DLD1 (cell line): Measurements from ENCODE around the gene AFF1.

Experiments
- in situ Hi-C: cut with HindIII; loops from 2 replicates; pipeline ENCODE4 v1.10.0; 2017; ENCODE audit warnings: low sequenced_read_pairs

AFF1 gene

GRCh38 chr4:86918539-86919072 lies 16.2 kb upstream of the AFF1 start:
- in situ Hi-C loops, result loop anchor here (25.0 kb wide), 2 partner anchors 194 to 406 kb away; no protein-coding TSS in a partner anchor

- in situ Hi-C loops, result loop anchor here (5.0 to 25.0 kb wide), 3 partner anchors 93 to 407 kb away; no protein-coding TSS in a partner anchor
These were observed 15.1 kb upstream of the AFF1 start for GRCh38 chr4:86919561-86920223.

- in situ Hi-C loops, result loop anchor here (5.0 to 25.0 kb wide), 3 partner anchors 91 to 409 kb away; no protein-coding TSS in a partner anchor
These were observed 13.1 kb upstream of the AFF1 start for GRCh38 chr4:86921608-86922252.

- in situ Hi-C loops, result loop anchor here (5.0 to 25.0 kb wide), 3 partner anchors 87 to 413 kb away; no protein-coding TSS in a partner anchor
These were observed 10.0 kb upstream of the AFF1 start for GRCh38 chr4:86924811-86925210.

- in situ Hi-C loops, result no loop called here
These were observed 8.2 kb upstream of the AFF1 start for GRCh38 chr4:86926435-86927086.

GRCh38 chr4:86927843-86928395 lies 6.9 kb upstream of the AFF1 start:
- in situ Hi-C loops, result no loop called here

- in situ Hi-C loops, result no loop called here
These were observed 6.2 kb upstream of the AFF1 start for GRCh38 chr4:86928400-86929255.

GRCh38 chr4:86934147-86934770 lies 552 bp upstream of the AFF1 start:
- in situ Hi-C loops, result no loop called here

GRCh38 chr4:86935566-86935852 lies 698 bp downstream of the AFF1 start:
- in situ Hi-C loops, result no loop called here

GRCh38 chr4:86935853-86936733 lies 1.3 kb downstream of the AFF1 start:
- in situ Hi-C loops, result no loop called here

- in situ Hi-C loops, result no loop called here
These were observed 4.1 kb downstream of the AFF1 start for GRCh38 chr4:86938771-86939520.

- in situ Hi-C loops, result no loop called here
These were observed 5.1 kb downstream of the AFF1 start for GRCh38 chr4:86939729-86940575.

- in situ Hi-C loops, result no loop called here
These were observed 6.2 kb downstream of the AFF1 start for GRCh38 chr4:86940920-86941460.

- in situ Hi-C loops, result no loop called here
These were observed 7.4 kb downstream of the AFF1 start for GRCh38 chr4:86942185-86942666.

- in situ Hi-C loops, result no loop called here
These were observed 10.4 kb downstream of the AFF1 start for GRCh38 chr4:86944964-86945781.

GRCh38 chr4:86946868-86947500 lies 12.2 kb downstream of the AFF1 start:
- in situ Hi-C loops, result no loop called here
